ENCODE results near the gene MEI4. TPM values are rescaled to one million over a fixed set of nuclear protein-coding genes. Genes with fewer than 3 reads are reported as not detected.

The MEI4 gene
- total RNA-seq, 6 experiments from 2014 or later: 0.12 to 1.1 (median 0.22) TPM

DNA sequence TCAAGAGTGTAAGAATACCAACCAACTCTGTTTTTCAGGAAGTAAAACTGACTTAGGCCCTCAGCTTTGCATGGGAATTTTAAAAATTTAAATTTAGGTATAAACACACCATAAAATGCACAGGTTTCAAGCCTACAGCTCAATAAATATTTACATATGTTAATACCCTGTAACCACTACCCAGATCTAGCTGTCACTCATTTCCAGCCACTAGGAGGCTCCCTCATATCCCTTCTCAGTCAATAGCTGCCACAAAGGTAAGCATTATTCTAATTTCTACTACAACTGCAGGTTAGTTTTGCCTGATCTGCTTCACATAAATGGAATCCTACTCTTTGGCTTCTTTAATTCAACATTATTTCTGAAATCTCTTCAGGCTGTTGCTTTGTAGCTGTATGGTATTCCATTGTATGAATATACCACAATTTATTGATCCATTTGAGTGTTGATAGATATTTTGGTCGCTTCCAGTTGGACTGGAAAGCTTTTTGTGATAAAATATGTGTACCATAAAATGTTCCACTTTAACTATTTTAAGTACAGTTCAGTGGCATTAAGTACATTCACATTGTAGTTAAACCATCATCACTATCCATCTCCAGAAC is 32.5 kb upstream of the MEI4 start:
- H3K9me3 ChIP-seq: no peaks in the 10 kb centered on the region
- DNase-seq (no peak), ATAC-seq (peak; percentile 71 to 77 (median 74))
- TF ChIP-seq POLR2A (IDR thresholded peaks at IDR 0.05) (no peak), CTCF (IDR thresholded peaks at IDR 0.05) (peak; percentile 36 to 62 (median 52))
- 36% methylated on average over 1 of the region's 1 CpG for WGBS (ENCODE audit: insufficient coverage, low coverage, low lambda C conversion rate, missing lambda C conversion rate)
- no peaks in the 10 kb centered on the region for H3K36me3 ChIP-seq
- H3K27me3 ChIP-seq: no peaks in the 10 kb centered on the region
- no peaks in the 10 kb centered on the region for H3K4me1 ChIP-seq
- no peak overlapping the region for H3K4me3 ChIP-seq
- no peak overlapping the region for H3K27ac ChIP-seq
- intact Hi-C loops (cut with DNase I): no loop called here

GRCh38 chr6:77624515-77624914 is 28.3 kb upstream of the MEI4 start:
- Histone ChIP-seq H3K27me3 (no peaks in the 10 kb centered on the region), H3K4me1 (no peaks in the 10 kb centered on the region), H3K27ac (no peak overlapping the region), H3K4me3 (no peak overlapping the region), H3K9me3 (no peaks in the 10 kb centered on the region), H3K36me3 (no peaks in the 10 kb centered on the region)
- TF ChIP-seq CTCF (IDR thresholded peaks at IDR 0.05): no peak
- TF ChIP-seq POLR2A (IDR thresholded peaks at IDR 0.05): no peak
- ATAC-seq (no peak), DNase-seq (no peak)
- intact Hi-C loops (cut with DNase I): no loop called here
- WGBS (ENCODE audit: insufficient coverage, low coverage, low lambda C conversion rate, missing lambda C conversion rate): 58% methylated on average over 5 of the region's 5 CpGs

DNA sequence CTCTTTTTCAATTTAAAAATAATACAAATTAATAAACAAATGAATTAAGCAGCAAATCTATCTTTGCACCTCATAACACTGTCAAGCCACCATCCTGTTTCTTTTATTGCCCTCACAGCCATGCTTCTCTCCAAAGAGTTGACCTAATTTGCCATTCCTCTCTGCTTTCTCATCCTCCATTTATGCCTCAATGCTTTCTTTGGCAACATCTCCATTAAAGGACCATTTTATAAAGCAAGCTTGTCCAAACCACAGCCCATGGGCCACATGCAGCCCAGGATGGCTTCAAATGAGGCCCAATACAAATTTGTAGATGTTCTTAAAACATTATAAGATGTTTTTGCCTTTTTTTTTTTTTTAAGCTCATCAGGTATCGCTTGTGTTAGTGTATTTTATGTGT is 26.4 kb upstream of the MEI4 start:
- Histone ChIP-seq H3K27me3 (no peaks in the 10 kb centered on the region), H3K4me3 (no peak overlapping the region), H3K27ac (no peak overlapping the region), H3K36me3 (no peaks in the 10 kb centered on the region), H3K4me1 (no peaks in the 10 kb centered on the region), H3K9me3 (no peaks in the 10 kb centered on the region)
- no peak for DNase-seq
- no CpG with 5 or more reads among the region's 1 CpG for WGBS (ENCODE audit: insufficient coverage, low coverage, low lambda C conversion rate, missing lambda C conversion rate)
- TF ChIP-seq CTCF (IDR thresholded peaks at IDR 0.05): no peak
- TF ChIP-seq POLR2A (IDR thresholded peaks at IDR 0.05): no peak
- no peak for ATAC-seq
- intact Hi-C loops (cut with DNase I): no loop called here

- no peaks in the 10 kb centered on the region for H3K4me1 ChIP-seq
- no peak overlapping the region for H3K27ac ChIP-seq
- TF ChIP-seq POLR2A (IDR thresholded peaks at IDR 0.05) (no peak), CTCF (IDR thresholded peaks at IDR 0.05) (no peak)
- no peak for DNase-seq
- no peak for ATAC-seq
- H3K9me3 ChIP-seq: no peaks in the 10 kb centered on the region
- H3K27me3 ChIP-seq: no peaks in the 10 kb centered on the region
- 39% methylated on average over 2 of the region's 2 CpGs for WGBS (ENCODE audit: insufficient coverage, low coverage, low lambda C conversion rate, missing lambda C conversion rate)
- no peak overlapping the region for H3K4me3 ChIP-seq
- intact Hi-C loops (cut with DNase I): no loop called here
- no peaks in the 10 kb centered on the region for H3K36me3 ChIP-seq
These were observed 22.8 kb upstream of the MEI4 start for GRCh38 chr6:77630014-77630413.

- no peak overlapping the region for H3K27ac ChIP-seq
- no peaks in the 10 kb centered on the region for H3K4me1 ChIP-seq
- no peaks in the 10 kb centered on the region for H3K27me3 ChIP-seq
- H3K36me3 ChIP-seq: no peaks in the 10 kb centered on the region
- no peaks in the 10 kb centered on the region for H3K9me3 ChIP-seq
- intact Hi-C loops (cut with DNase I): no loop called here
- TF ChIP-seq CTCF (IDR thresholded peaks at IDR 0.05): no peak
- no peak for TF ChIP-seq POLR2A (IDR thresholded peaks at IDR 0.05)
- no peak overlapping the region for H3K4me3 ChIP-seq
- WGBS (ENCODE audit: insufficient coverage, low coverage, low lambda C conversion rate, missing lambda C conversion rate): 25% methylated on average over 1 of the region's 1 CpG
- DNase-seq (no peak), ATAC-seq (no peak)
These were observed 19.4 kb upstream of the MEI4 start for GRCh38 chr6:77633471-77633870.
